ENCODE measurements around the gene LOXL1.

The LOXL1 gene

GRCh38 chr15:73937726-73938125 lies 11.5 kb downstream of the LOXL1 start:
- TF ChIP-seq EP300 (IDR thresholded peaks at IDR 0.05; ENCODE audit: borderline replicate concordance) (no peak), TCF12 (IDR thresholded peaks at IDR 0.05; ENCODE audit: low read depth) (no peak), EGR1 (IDR thresholded peaks at IDR 0.05) (no peak), CEBPB (IDR thresholded peaks at IDR 0.05) (no peak), CREB1 (IDR thresholded peaks at IDR 0.05; ENCODE audit: low read depth) (no peak), RAD21 (IDR thresholded peaks at IDR 0.05; ENCODE audit: low read depth) (no peak), NFIC (IDR thresholded peaks at IDR 0.05) (no peak), FOXM1 (IDR thresholded peaks at IDR 0.05; ENCODE audit: borderline replicate concordance, low read depth) (no peak), TAF1 (IDR thresholded peaks at IDR 0.05; ENCODE audit: low read depth) (no peak), USF1 (IDR thresholded peaks at IDR 0.05) (no peak), ZBTB7A (IDR thresholded peaks at IDR 0.05; ENCODE audit: low read depth) (no peak), MAX (IDR thresholded peaks at IDR 0.05) (no peak), TEAD4 (IDR thresholded peaks at IDR 0.05) (no peak), REST (IDR thresholded peaks at IDR 0.05; ENCODE audit: low read depth) (no peak)

- no peak for TF ChIP-seq ZBTB7A (IDR thresholded peaks at IDR 0.05; ENCODE audit: low read depth)
- TF ChIP-seq NFIC (IDR thresholded peaks at IDR 0.05): no peak
- TF ChIP-seq TAF1 (IDR thresholded peaks at IDR 0.05; ENCODE audit: low read depth): no peak
- TF ChIP-seq USF1 (IDR thresholded peaks at IDR 0.05): no peak
- TF ChIP-seq EGR1 (IDR thresholded peaks at IDR 0.05): no peak
- no peak for TF ChIP-seq FOXM1 (IDR thresholded peaks at IDR 0.05; ENCODE audit: borderline replicate concordance, low read depth)
- no peak for TF ChIP-seq YY1 (IDR thresholded peaks at IDR 0.05; ENCODE audit: low read depth)
- TF ChIP-seq RAD21 (IDR thresholded peaks at IDR 0.05; ENCODE audit: low read depth): no peak
- no peak for TF ChIP-seq MAX (IDR thresholded peaks at IDR 0.05)
- no peak for TF ChIP-seq CEBPB (IDR thresholded peaks at IDR 0.05)
- no peak for TF ChIP-seq REST (IDR thresholded peaks at IDR 0.05; ENCODE audit: low read depth)
- no peak for TF ChIP-seq TCF12 (IDR thresholded peaks at IDR 0.05; ENCODE audit: low read depth)
- TF ChIP-seq TEAD4 (IDR thresholded peaks at IDR 0.05): no peak
- no peak for TF ChIP-seq CREB1 (IDR thresholded peaks at IDR 0.05; ENCODE audit: low read depth)
- TF ChIP-seq EP300 (IDR thresholded peaks at IDR 0.05; ENCODE audit: borderline replicate concordance): no peak
These were observed 12.9 kb downstream of the LOXL1 start for GRCh38 chr15:73939138-73939537.

GRCh38 chr15:73940061-73940981 lies 14.1 kb downstream of the LOXL1 start:
- no peak for TF ChIP-seq TEAD4 (IDR thresholded peaks at IDR 0.05)
- no peak for TF ChIP-seq EP300 (IDR thresholded peaks at IDR 0.05; ENCODE audit: borderline replicate concordance)
- TF ChIP-seq MAX (IDR thresholded peaks at IDR 0.05): no peak
- no peak for TF ChIP-seq FOXM1 (IDR thresholded peaks at IDR 0.05; ENCODE audit: borderline replicate concordance, low read depth)
- no peak for TF ChIP-seq USF1 (IDR thresholded peaks at IDR 0.05)
- TF ChIP-seq TAF1 (IDR thresholded peaks at IDR 0.05; ENCODE audit: low read depth): no peak
- no peak for TF ChIP-seq YY1 (IDR thresholded peaks at IDR 0.05; ENCODE audit: low read depth)
- TF ChIP-seq CREB1 (IDR thresholded peaks at IDR 0.05; ENCODE audit: low read depth): no peak
- TF ChIP-seq EGR1 (IDR thresholded peaks at IDR 0.05): no peak
- TF ChIP-seq RAD21 (IDR thresholded peaks at IDR 0.05; ENCODE audit: low read depth): no peak

GRCh38 chr15:73941044-73941443 lies 14.8 kb downstream of the LOXL1 start:
- no peak for TF ChIP-seq ZBTB7A (IDR thresholded peaks at IDR 0.05; ENCODE audit: low read depth)

GRCh38 chr15:73941449-73941848 lies 15.2 kb downstream of the LOXL1 start:
- TF ChIP-seq USF1 (IDR thresholded peaks at IDR 0.05): no peak
- TF ChIP-seq YY1 (IDR thresholded peaks at IDR 0.05; ENCODE audit: low read depth): no peak
- TF ChIP-seq REST (IDR thresholded peaks at IDR 0.05; ENCODE audit: low read depth): no peak
- TF ChIP-seq NFIC (IDR thresholded peaks at IDR 0.05): no peak
- no peak for TF ChIP-seq MAX (IDR thresholded peaks at IDR 0.05)
- TF ChIP-seq CEBPB (IDR thresholded peaks at IDR 0.05): no peak
- no peak for TF ChIP-seq CREB1 (IDR thresholded peaks at IDR 0.05; ENCODE audit: low read depth)
- TF ChIP-seq TCF12 (IDR thresholded peaks at IDR 0.05; ENCODE audit: low read depth): no peak
- TF ChIP-seq RAD21 (IDR thresholded peaks at IDR 0.05; ENCODE audit: low read depth): no peak
- no peak for TF ChIP-seq EP300 (IDR thresholded peaks at IDR 0.05; ENCODE audit: borderline replicate concordance)
- no peak for TF ChIP-seq EGR1 (IDR thresholded peaks at IDR 0.05)
- no peak for TF ChIP-seq ZBTB7A (IDR thresholded peaks at IDR 0.05; ENCODE audit: low read depth)
- no peak for TF ChIP-seq FOXM1 (IDR thresholded peaks at IDR 0.05; ENCODE audit: borderline replicate concordance, low read depth)
- TF ChIP-seq TAF1 (IDR thresholded peaks at IDR 0.05; ENCODE audit: low read depth): no peak
- TF ChIP-seq TEAD4 (IDR thresholded peaks at IDR 0.05): no peak
